GM18858 (cell line): ENCODE measurements around the gene PTTG1.

Source experiments
- ATAC-seq: cut with Tn5 transposase; IDR thresholded peaks from one replicate; pipeline ENCODE4 v1.9.1; 2021; ENCODE audit not compliant: unreplicated experiment

The PTTG1 gene

GRCh38 chr5:160421625-160422258, at the start of gene PTTG1:
Gene PTTG1 (plus strand): TSS chr5:160421855. CDS start chr5:160422313, 458 bp downstream.
- ATAC-seq: peak; percentile 62

GRCh38 chr5:160375166-160375565, 46.5 kb upstream of the PTTG1 start:
- no peak for ATAC-seq

DNA sequence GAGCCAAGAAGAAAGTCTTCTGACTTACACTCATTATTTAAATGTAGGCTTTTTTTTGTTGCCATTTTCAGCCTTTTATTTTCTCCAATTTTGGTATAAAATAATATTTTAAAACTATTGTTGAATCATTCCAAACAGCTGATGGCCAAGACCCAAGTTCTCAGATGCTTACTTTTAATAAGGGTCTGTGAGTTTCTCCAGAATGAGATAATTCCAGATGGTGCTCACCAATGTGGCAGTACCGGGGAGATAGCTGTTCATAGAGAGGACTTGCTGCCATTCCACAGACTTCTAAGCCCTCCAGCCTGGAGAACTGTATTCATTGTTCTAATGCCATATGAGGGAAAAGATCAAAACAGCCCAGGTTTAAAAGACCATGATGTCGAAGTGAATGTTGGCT, 46.0 kb upstream of the PTTG1 start:
- ATAC-seq: no peak

GRCh38 chr5:160376416-160376815, 45.2 kb upstream of the PTTG1 start:
- no peak for ATAC-seq

DNA sequence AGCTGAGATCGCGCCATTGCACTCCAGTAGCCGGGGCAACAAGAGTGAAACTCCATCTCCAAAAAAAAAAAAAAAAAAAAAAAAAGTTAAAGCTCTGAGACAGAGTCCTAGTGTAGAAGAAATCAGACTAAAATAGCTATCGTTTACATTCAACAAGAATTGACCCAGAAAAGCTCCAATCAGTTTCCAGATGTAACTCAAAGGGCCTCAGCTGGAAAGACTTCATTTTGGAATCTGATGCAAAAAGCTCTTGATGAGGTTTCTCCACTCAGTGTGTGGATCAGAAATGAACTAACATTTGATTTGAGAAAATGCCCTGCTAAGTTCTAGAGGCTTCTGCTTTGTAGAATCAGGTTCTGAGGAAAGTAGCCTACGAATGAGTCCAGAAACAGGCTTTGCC, 44.0 kb upstream of the PTTG1 start:
- ATAC-seq: no peak

DNA sequence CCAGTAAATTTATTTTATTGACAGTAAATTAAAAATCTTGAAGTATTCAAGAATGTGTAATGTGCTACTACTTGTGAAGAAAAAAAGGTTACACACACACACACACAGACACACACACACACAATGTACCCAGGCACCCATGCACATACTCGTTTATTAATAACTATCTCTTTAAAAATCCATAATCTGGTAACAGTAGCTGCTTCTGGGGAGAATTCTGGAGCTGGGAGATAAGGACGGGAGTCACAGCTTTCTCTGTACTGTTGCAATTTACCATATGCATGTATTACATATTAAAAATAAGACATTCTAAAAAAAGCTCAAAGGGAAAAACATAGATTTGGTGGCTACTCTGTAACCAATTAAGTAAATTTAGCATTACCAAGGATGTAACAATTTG, 43.3 kb upstream of the PTTG1 start:
- ATAC-seq: no peak

DNA sequence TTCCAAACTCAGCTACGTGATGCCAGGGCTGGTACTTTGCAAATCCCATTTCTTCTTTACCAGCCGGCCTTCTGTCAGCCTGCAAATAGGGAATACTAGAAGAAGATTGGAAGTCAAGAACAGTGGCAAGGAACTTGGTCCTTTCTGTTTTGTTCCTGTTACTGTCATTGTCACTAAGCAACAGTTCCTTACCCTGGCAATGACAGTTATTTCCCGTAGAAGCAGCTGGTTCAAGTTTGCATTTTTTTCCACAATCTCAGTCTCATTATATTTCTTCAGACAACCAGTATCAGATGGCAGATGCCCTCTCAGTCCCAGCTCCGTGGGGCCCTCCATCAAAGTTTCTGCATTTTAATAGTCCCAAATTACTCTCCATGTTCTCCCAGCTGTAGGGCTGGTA, 42.1 kb upstream of the PTTG1 start:
- no peak for ATAC-seq

GRCh38 chr5:160380041-160380440, 41.6 kb upstream of the PTTG1 start:
- ATAC-seq: no peak

DNA sequence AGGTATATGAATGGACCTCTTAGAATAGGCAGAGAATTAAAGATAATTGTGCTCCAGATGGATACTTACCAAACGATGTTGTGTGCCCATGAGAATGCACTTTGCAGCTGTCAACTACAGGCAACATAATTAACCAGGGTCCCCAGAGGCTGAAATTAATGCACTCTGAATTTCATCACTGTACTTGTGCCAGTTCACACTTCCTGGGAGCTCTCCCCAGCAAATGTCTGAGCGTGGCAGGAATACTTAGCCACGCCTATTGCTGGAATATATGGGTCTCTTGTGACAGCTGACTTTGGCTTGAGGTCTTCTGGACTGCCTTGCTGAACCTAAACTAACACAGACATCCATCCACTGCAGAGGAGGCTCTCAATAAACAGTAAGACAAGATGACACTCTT, 39.3 kb upstream of the PTTG1 start:
- ATAC-seq: no peak

GRCh38 chr5:160384681-160385080, 37.0 kb upstream of the PTTG1 start:
- no peak for ATAC-seq

DNA sequence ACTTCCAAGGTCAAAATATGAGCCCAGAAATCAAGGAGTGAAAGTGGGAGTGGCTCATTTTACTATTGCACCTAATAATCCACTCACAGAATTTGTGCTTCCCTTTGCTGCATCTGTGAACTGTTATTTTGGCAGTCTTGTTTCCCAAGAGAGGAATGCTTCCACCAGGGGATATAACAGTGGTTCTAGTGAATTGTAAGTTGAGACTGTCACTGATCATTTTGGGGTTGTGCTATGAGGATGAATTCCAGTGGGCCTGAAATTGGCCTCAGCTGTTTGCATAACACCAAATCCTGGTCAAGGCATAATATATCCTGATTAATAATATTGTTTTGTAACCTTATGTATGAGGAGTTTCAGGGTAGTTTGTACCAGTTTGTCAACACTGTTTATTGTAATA, 36.2 kb upstream of the PTTG1 start:
- no peak for ATAC-seq

DNA sequence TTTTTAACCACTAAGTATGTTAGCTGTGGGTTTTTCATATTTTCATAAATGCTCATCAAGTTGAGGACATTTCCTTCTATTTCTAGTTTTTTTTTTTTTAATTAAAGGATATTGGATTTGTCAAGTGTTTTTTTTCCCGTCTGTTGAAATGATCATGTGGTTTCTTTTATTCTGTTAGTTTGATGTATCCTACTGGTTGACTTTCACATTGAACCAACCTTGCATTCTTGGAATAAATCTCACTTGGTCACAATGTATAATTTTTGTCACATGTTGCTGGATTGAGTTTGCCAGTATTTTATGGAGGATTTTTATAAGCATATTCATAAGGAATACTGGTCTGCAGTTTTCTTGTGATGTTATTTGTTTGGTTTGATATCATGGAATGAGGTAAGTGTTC, 34.2 kb upstream of the PTTG1 start:
- ATAC-seq: no peak

- no peak for ATAC-seq
Measured at GRCh38 chr5:160390787-160391696, 30.6 kb upstream of the PTTG1 start.

- ATAC-seq: no peak
Measured at GRCh38 chr5:160395111-160395510, 26.5 kb upstream of the PTTG1 start.

- no peak for ATAC-seq
Measured at GRCh38 chr5:160397492-160397891, 24.2 kb upstream of the PTTG1 start.

DNA sequence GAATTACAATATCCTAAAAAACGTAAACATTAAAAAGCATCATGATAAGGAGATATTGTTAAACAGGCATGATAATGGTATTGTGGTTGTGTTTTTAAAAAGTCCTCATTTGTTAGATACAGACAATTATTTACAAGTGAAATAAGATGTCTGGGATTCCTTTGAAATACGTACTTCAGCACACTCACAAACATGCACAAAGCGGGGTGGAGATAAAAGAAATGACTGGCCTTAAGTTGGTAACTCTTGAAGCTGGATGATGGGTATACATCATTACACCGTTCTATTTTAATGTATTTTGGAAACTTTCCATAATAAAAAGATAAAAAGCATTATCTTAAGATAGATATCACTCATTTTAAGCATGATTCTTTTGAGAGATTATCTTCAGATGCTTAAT, 22.8 kb upstream of the PTTG1 start:
- no peak for ATAC-seq

DNA sequence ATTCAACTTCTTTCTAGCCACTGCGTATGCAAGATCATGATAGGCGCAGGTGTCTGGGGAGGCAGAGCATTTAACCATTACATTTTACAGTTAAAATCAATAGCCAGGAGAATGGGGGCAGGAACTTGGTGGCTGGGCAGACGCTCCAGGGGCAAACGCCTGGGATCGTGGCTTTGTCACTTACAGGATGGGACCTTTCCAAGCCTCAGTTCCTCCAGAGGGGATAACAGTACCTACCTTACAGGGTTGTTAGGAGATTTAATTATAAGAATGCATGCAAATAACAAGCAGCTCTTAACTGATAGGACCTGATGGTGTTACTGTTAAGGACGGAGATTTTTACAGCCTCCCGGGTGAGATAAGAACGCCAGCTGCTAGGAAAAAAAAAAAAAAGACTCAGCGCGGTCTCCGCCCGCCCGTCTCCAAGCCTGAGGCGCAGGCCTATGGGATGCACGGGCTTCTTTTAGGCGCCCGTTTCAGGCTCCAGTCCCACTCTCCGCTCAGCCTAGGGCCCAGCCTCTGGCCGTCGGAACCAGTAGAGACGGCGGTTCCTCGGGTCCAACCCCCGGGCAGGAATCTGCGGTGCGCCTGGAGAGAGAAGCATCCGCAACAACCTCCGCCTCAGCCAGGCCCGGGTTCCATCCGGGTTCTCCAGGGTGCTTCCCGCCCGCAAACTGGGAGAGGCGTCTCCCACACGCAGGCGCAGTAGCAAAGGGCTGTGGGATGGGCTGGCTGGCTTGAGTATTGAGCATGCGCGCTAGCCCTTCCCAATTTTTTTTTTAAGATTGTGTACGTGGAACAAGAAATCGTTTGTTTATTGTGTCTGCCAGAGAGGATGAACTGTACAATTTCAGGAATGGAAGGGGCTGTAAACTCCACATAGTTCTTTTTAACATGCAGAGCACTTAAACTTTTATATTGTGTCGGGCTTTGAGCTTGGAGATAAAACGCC, 22.0 kb upstream of the PTTG1 start, which contains the start of gene FAM200C:
TSS of gene FAM200C (minus strand) at position 653 of the 952 bp plus-strand sequence. CDS start 4,564 bp downstream, outside the sequence.
- peak; percentile 78 for ATAC-seq

DNA sequence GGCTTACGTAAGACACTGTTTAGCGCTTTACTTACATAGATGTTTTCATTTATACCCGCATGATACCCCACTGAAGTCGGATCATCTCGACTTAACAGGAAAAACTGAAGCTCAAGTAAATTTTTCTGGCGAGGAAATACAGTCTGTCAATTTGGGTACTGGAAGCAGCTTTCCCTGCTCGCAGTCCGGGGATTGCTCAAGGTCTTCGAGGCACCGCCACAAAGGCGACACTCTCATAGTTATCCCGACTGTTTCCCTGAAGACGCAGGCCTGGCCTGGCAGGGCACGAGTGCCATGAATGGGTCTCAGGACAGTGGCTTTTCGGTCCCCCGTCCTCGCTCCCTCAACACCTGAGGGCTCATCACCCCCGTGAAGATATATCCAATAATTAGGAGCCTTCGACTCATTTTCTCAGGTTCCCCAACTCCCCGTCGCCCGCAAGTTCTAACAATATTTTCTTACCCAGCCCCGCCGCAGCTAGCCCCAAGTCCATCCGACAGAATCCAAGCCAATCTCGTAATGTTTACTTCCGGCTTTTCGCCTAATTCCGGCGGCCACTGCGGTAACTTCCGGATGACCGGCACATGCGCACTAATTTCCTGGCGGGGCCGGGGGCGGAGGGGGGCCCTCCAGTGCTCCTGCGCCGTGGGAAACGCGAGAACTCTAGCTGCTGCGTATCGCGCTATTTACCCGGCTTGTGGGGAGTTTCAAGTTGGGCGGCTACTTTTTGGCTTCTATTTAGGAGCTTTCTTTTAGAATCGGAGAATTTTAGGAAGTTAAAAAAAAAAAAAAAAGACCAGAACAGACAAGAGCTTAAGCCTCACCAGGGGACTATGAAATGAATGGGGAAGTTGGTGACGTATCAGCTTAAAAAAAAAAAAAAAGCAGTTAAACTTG, 2.8 kb upstream of the PTTG1 start, which contains the start of gene SLU7:
TSS of gene SLU7 (minus strand) at position 521 of the 897 bp plus-strand sequence. CDS start 3,787 bp downstream, outside the sequence.
- peak; percentile 39 for ATAC-seq

DNA sequence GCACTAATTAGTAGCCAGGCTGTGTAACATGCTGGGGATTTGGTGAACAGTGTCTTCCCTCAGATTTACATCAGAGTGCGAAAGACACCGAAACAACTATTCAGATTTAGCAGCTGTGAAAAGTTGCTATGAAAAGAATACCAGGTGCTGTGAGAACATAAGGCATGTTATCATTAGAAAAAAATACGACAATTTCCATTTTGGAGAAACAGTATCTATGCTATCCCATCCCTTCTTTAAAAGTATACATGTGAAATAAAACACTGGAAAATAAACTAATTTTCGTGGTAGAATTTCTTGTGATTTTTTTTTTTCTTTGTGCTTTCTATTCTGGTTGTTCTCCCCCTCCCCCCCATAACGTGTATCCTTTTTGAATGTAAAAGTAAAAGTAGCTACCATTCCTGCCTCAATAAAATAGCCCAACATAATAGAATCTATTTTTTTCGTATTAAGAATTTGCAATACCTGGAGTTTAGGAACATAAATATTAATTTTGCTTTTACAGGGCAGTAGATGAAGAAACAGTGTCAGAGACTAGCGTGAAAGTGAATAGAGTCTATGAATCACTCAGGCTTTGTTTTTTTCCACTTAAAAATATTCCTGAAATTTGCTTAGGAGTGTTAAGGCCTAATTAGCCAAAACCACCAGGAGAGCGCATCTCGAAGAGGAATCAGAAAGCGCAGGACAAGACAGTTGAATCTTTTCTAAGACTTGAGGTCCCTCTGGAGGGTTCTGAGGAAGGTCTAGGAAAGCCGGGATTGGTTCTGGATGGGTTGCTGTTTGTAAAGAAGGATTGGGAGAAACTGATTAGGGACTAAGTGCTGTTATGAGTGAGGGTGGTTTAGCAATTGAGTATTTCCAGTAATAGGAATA, 2.0 kb upstream of the PTTG1 start:
- ATAC-seq: no peak
